Measurements from ENCODE around the gene VPREB1.

DNA sequence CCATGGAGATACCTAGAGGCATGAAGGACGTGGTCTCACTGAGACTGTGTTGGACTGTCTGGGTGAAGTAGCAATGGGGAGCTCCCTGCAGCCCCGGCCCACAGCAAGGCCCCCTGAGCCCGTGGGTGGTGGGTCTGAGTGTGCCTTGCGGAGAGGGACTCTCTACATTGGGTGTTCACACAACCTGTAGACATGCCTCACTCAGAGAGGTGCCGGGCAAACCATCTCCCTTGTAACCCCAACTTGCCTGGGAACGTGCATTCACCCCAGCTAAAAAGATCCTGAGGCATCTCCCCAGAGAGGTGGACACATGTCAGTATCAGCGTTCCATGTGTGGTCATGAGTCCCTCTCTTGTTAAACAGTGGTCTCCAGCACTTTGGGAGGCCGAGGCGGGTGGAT, 2.1 kb downstream of the VPREB1 start:
- TF ChIP-seq, protein P1, sequence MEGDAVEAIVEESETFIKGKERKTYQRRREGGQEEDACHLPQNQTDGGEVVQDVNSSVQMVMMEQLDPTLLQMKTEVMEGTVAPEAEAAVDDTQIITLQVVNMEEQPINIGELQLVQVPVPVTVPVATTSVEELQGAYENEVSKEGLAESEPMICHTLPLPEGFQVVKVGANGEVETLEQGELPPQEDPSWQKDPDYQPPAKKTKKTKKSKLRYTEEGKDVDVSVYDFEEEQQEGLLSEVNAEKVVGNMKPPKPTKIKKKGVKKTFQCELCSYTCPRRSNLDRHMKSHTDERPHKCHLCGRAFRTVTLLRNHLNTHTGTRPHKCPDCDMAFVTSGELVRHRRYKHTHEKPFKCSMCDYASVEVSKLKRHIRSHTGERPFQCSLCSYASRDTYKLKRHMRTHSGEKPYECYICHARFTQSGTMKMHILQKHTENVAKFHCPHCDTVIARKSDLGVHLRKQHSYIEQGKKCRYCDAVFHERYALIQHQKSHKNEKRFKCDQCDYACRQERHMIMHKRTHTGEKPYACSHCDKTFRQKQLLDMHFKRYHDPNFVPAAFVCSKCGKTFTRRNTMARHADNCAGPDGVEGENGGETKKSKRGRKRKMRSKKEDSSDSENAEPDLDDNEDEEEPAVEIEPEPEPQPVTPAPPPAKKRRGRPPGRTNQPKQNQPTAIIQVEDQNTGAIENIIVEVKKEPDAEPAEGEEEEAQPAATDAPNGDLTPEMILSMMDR (IDR thresholded peaks at IDR 0.05): no peak
- TF ChIP-seq ZFX (IDR thresholded peaks at IDR 0.05; ENCODE audit: borderline replicate concordance): no peak

Data from 22Rv1 (cell line).